PC-3 (cell line): ENCODE results near the gene HNRNPF.
"Not testable (repeated sequence)": the region's sequence is repeated elsewhere in the genome, so short reads cannot be mapped to it uniquely, and the experiment has no call there.

Experiments
- CTCF ChIP-seq: fragments of 300-600 bp; sonication (generic); conservative IDR thresholded peaks from 2 replicates; pipeline ENCODE4 v1.5.1; 2017; ENCODE audit warnings: antibody characterized with exemption, low read depth, mild to moderate bottlenecking, low read length
- EZH2 ChIP-seq: fragments of 300-600 bp; sonication (generic); IDR thresholded peaks from one replicate; pipeline ENCODE4 v1.6.1; 2017; ENCODE audit warnings: antibody characterized with exemption, mild to moderate bottlenecking, low read length; ENCODE audit not compliant: unreplicated experiment
- EZH2phosphoT487 ChIP-seq: fragments of 300-600 bp; sonication (generic); IDR thresholded peaks from 2 replicates; pipeline ENCODE4 v1.6.1; 2018; ENCODE audit warnings: mild to moderate bottlenecking, antibody characterized with exemption, low read length, borderline replicate concordance

- TF ChIP-seq CTCF, EZH2, EZH2phosphoT487: not testable (repeated sequence)
Measured at GRCh38 chr10:43456561-43456960, 47.6 kb upstream of the HNRNPF start.
